Measurements from ENCODE around the gene GAL3ST2.
"Not testable (repeated sequence)": the region's sequence is repeated elsewhere in the genome, so short reads cannot be mapped to it uniquely, and the experiment has no call there.

The GAL3ST2 gene

GRCh38 chr2:241769819-241770184 lies 6.8 kb upstream of the GAL3ST2 start:
- no peak for DNase-seq

DNA sequence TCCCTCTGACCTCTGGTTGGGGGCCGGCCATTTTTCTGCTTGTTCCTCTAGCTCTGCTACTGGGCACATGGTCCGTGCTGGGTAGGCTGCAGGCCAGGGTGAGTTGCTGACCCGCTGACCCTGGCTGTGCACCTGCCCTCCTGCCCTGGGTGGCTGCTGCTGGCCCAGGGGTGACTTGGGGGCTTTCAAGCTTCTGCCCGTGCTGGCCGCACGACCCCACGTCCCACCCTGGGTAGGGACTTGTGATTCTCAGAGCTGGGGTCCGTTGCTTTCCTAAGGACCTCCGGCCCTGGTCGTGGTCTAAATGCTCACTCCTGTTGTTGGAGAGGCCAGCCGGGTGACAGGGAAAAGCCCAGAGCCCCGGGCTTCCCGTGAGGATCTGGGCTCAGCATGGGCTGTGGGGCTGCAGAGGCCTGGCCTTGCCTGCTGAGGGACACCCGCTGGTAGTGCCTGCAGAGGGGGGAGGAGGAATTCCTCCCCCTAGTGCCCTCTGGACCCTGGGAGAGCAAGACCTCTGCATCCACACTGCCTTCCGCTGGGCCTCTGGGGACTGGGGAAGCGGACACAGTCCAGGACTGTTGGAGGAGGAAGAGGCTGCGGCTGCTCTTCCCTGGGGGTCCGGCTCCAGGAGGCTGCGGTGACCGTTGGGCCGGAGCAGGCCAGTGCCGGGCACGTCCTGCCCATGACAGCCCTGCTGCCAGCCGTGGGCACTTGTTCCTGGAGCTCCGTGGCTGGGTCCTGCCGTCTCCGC lies 6.3 kb upstream of the GAL3ST2 start:
- no peak for DNase-seq

- DNase-seq = no peak
Measured at GRCh38 chr2:241770936-241771285, 5.7 kb upstream of the GAL3ST2 start.

GRCh38 chr2:241771286-241772062 lies 5.1 kb upstream of the GAL3ST2 start:
- DNase-seq = no peak

DNA sequence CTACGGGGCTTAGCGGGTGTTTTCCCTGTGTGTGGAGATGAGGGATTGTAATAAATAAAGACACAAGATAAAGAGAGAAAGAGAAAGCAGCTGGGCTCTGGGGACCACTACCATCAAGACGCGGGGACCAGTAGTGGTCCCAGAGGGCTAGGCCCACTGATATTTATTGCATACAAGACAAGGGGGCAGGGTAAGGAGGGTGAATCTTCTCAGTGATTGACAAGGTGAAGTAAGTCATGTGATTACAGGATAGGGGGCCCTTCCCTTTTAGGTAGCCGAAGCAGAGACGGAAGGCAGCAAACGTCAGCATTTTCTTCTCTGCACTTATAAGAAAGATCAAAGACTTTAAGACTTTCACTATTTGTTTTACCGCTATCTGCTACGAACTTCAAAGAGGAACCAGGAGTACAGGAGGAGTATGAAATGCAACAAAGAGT lies 4.5 kb upstream of the GAL3ST2 start:
- DNase-seq = no peak

GRCh38 chr2:241773511-241774418 lies 2.9 kb upstream of the GAL3ST2 start:
- peak; percentile 44 for DNase-seq

DNA sequence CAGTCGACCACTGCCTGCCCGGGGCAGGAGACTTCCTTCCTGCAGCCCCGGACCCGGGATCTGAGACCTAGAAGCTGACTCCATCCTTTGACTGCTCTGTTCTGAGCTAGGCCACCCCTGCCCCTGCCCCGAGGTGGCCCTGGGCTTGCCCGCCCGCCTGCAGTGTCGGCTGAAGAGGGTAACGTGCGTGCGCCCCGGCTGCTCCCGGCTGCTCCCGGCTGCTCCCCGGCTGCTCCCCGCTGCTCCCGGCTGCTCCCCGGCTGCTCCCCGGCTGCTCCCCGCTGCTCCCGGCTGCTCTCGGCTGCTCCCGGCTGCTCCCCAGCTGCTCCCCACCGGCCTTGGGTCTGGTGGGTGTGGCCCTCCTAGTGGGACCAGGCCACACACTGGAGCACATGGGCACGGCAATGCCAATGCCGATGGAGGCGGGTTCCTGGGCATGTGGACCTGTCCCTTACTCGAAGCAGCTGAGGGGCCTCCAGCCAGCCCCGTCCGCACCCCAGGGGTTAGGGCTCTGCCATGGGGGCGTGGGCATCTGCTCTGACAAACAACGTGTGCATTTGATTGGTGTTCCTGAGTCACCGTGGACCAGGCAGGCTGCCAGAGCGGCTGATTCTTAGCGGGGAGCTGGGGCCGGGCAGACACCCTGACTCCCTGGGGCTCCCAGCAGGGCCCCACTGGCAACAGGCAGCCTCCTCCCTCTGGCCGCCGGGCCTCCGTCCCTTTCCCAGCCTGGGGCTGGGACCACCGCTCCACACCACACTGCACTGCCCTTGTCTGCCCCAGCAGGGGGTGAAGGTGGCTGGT lies 2.0 kb upstream of the GAL3ST2 start:
- DNase-seq = peak; percentile 66

DNA sequence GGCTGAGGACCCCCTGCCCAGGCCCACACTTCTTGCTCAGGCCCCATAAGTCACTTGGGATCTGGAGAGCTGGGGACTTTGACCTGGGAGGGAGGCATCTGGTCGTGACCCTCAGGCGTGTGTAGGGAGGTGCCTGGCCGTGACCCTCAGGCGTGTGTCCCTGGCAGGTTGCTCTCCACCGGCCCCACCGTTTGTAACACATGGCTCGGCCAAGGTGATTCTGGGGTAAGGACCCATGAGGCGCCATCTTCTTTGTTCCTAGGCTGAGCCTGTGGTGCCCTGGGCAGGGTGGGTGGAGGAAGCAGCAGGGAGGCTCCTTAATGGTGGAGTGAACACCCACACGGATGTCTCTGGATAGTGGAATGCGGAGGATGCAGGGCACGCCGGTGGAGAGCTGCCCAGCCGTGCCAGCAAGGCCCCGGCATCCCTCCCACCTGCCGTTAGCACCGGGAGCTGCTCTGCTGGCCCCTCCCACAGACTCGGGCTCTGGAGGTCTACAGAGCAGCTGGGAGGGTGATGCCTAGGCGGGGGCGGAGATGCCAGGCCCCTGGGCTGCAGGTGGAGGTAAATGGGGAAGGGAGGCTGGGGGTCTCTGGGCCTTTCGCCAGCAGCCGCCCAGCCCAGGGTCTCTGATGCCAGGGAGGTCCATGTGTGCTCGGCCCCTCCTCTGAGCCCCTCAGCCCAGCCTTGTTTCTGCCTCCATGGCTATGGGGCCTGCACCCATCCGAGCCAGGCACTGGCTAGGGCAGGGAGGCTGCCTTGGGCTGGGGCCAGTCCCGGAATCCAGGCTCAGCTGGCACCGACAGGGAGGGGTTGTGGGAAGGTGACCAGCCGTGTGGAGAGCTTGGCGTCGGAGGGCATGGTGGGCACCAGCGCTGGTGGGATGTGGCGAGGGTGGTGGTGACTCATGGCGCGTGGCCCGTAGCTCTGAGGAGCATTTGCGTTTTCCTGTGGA lies 1.1 kb upstream of the GAL3ST2 start:
- DNase-seq = no peak

GRCh38 chr2:241777170-241777685 lies 606 bp downstream of the GAL3ST2 start:
- no peak for DNase-seq

GRCh38 chr2:241777686-241778627 lies 1.3 kb downstream of the GAL3ST2 start:
- no peak for DNase-seq

- no peak for DNase-seq
Measured at GRCh38 chr2:241780939-241781569, 4.4 kb downstream of the GAL3ST2 start.

- DNase-seq = not testable (repeated sequence)
Measured at GRCh38 chr2:241782053-241782452, 5.4 kb downstream of the GAL3ST2 start.

- DNase-seq = no peak
Measured at GRCh38 chr2:241788135-241788534, 11.5 kb downstream of the GAL3ST2 start.

DNA sequence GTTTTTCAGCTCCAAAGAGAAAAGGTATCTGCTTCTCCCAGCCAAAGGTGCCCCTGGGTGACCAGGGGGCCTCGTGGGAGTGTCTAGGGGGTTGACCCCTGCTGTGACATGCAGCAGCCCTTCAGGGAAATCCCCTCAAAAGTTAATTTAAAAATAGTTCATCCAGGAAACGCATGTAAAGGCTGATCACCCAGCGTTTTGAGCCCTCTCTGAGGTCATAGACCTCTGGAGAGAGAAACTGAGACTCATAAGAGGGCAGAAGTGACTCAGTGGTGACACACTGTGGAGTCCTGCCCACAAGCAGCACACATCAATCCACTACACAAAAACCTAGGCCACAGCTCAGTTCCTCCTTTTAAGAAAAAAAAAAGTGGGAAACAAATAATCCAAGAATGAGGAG lies 11.9 kb downstream of the GAL3ST2 start:
- DNase-seq = no peak

GRCh38 chr2:241791385-241791784 lies 14.8 kb downstream of the GAL3ST2 start:
- DNase-seq = not testable (repeated sequence)

GRCh38 chr2:241793385-241793784 lies 16.8 kb downstream of the GAL3ST2 start:
- DNase-seq = no peak

DNA sequence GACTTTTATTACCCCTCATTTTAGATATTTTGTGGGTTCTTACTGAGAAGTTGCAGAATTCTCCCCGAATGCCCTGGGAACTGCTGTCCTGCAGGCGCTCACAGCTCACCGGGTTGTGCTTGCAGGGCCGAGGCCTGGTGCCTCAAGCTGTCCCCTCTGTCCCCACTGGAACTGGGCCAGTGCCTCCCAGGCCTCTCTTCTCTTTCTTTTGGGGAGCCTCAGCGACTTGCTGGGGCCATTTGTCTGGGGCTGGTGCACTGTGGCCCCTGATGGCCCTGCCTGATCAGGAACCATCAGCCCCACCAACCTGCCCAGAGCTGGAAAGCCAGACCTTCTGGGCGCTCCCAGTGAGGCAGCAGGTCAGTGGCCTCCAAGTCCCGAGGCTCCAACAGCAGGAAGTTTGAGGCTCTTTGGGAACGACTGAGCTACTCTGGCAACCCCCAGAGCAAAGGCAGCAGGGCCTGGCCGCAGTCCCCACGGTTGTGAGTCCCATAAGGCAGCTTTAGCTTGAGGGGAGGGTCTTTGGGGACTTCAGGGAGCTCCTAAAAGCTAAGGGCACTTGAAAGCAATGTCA lies 17.7 kb downstream of the GAL3ST2 start:
- no peak for DNase-seq

DNA sequence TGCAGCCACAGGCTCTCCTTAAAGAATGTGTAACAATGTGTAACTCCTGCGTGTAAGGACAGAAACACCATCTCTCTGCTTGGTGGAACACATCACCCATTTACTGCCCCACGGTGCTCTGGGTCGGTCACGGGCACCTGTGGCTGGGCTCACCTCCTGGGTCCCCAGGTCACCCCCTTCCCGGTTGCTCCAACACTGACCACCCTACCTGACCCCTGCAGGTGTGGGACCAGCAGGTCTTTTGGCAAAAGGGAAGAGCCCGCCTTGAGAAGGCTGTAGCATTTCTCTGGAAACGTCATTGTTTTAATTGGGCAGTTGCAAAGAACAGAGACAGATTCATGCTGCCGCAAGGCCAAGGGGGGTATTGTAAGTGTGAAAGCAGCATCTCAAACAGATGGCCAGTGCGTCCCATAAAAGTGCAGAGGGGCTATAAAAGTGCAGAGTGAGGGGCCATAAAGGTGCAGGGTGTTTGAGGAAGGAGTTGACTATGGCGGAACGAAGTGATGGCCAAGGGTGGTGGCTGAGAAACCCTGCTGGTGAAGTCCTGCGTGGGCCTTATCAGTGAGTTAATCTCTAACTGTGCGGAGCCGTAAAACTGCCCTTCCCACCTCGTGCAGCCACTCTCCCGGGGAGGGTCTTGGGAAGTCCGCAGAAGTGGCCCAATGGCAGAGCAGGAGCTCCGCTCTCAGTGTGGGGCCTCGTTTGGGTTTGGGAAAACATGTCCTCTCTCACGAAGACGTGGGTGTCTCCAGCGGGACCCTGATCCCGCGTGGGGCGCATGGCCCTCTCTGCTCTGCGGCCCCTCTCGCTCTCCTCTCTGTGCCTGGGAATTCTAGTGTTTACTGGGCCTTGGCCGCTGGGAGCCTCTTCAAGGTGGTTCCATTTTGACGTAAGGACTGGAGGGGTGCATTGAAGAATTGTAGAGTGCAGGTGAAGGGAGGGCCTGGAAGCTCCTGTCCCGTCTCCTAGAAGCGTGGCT lies 18.7 kb downstream of the GAL3ST2 start:
- DNase-seq = no peak
